Brain microvascular endothelial cell (primary cell): Measurements from ENCODE around the gene DGCR2.

Experiments
- DNase-seq: peaks from one replicate; pipeline ENCODE4 v3.0.0-alpha.2; 2020
- H3K27ac ChIP-seq: fragments of 250-450 bp; sonication (Bioruptor Pico); 2 replicates; pipeline ENCODE4 v1.5.1; 2020; ENCODE audit warnings: mild to moderate bottlenecking, moderate library complexity
- H3K27me3 ChIP-seq: fragments of 250-450 bp; sonication (Bioruptor Pico); replicated peaks from 2 replicates; pipeline ENCODE4 v1.5.1; 2020; ENCODE audit warnings: mild to moderate bottlenecking
- H3K36me3 ChIP-seq: fragments of 250-450 bp; sonication (Bioruptor Pico); replicated peaks from 2 replicates; pipeline ENCODE4 v1.5.1; 2020; ENCODE audit warnings: mild to moderate bottlenecking
- H3K4me3 ChIP-seq: 2 replicates; pipeline ENCODE4 v1.5.1; 2011; ENCODE audit warnings: low read depth, mild to moderate bottlenecking, control low read depth, low read length, moderate library complexity
- in situ Hi-C: cut with HindIII; loops from 2 replicates; pipeline ENCODE4 v1.10.0; 2017; ENCODE audit warnings: low sequenced_read_pairs, low pct_ligation_motif_present
- TF ChIP-seq, protein P1 (sequence below): IDR thresholded peaks from 2 replicates; pipeline ENCODE4 v1.5.1; 2011; ENCODE audit warnings: low read depth, mild to moderate bottlenecking, moderate library complexity, low read length, control low read depth, inconsistent platforms; ENCODE audit errors: missing control alignments

Gene DGCR2

GRCh38 chr22:19097518-19097917 is 24.7 kb downstream of the DGCR2 start:
- no peak for DNase-seq
- Histone ChIP-seq H3K27ac (no peak overlapping the region), H3K4me3 (no peak overlapping the region), H3K27me3 (no peaks in the 10 kb centered on the region), H3K36me3 (no peaks in the 10 kb centered on the region)
- in situ Hi-C loops = no loop called here
- TF ChIP-seq, protein P1, sequence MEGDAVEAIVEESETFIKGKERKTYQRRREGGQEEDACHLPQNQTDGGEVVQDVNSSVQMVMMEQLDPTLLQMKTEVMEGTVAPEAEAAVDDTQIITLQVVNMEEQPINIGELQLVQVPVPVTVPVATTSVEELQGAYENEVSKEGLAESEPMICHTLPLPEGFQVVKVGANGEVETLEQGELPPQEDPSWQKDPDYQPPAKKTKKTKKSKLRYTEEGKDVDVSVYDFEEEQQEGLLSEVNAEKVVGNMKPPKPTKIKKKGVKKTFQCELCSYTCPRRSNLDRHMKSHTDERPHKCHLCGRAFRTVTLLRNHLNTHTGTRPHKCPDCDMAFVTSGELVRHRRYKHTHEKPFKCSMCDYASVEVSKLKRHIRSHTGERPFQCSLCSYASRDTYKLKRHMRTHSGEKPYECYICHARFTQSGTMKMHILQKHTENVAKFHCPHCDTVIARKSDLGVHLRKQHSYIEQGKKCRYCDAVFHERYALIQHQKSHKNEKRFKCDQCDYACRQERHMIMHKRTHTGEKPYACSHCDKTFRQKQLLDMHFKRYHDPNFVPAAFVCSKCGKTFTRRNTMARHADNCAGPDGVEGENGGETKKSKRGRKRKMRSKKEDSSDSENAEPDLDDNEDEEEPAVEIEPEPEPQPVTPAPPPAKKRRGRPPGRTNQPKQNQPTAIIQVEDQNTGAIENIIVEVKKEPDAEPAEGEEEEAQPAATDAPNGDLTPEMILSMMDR = no peak

- TF ChIP-seq, protein P1 = no peak
- H3K27me3 ChIP-seq = no peaks in the 10 kb centered on the region
- no peak for DNase-seq
- H3K4me3 ChIP-seq = no peak overlapping the region
- in situ Hi-C loops = no loop called here
- H3K27ac ChIP-seq = no peak overlapping the region
- H3K36me3 ChIP-seq = no peaks in the 10 kb centered on the region
These were observed 25.7 kb downstream of the DGCR2 start for GRCh38 chr22:19096555-19096954.

DNA sequence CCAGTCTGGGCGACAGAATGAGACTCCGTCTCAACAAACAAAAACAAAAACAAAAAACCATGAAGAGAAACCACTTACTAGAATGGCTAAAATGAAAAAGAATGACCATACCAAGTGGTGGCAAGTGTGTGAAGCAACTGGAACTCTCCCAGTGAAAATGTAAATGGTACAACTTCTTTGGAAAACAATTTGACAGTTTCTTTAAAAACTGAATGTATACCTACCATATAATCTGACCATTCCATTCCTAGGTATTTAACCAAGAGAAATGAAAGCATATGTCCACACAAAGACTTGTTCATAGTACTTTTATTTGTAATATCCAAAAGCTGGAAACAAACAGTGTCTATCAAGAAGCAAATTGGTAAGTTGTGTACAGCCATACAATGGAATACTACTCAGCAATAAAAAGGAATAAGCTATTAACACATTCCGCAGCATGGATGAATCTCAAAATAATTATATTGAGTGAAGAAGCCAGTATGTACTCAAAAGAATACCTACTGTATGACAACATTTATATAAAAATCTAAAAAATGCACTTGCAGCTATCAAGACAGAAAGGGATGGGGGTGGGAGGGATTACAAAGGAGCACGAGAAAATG is 27.7 kb downstream of the DGCR2 start:
- Histone ChIP-seq H3K27me3 (no peaks in the 10 kb centered on the region), H3K4me3 (no peak overlapping the region), H3K27ac (no peak overlapping the region), H3K36me3 (no peaks in the 10 kb centered on the region)
- in situ Hi-C loops = no loop called here
- DNase-seq = no peak
- TF ChIP-seq, protein P1 = no peak

DNA sequence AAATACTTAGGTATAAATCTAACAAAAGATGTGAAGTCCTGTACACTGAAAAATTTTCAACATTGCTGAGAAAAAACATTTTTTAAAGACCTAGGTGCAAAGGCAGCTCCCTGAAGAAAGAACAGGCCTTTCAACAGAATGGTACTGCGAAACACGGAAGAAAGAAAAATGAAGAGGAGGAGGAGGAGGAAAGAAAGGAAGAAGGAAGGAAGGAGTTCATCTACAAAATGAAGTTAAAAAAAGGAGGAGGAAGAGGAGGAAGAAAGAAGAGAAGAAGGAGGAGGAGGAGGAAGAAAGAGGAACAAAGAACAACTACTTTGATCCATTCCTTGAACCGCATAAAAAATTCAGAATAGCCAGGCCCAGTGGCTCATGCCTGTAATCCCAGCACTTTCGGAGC is 29.5 kb downstream of the DGCR2 start:
- Histone ChIP-seq H3K27ac (no peak overlapping the region), H3K27me3 (no peaks in the 10 kb centered on the region), H3K4me3 (no peak overlapping the region), H3K36me3 (peaks cover 2% of the 10 kb centered on the region)
- in situ Hi-C loops = no loop called here
- TF ChIP-seq, protein P1 = no peak
- DNase-seq = no peak

DNA sequence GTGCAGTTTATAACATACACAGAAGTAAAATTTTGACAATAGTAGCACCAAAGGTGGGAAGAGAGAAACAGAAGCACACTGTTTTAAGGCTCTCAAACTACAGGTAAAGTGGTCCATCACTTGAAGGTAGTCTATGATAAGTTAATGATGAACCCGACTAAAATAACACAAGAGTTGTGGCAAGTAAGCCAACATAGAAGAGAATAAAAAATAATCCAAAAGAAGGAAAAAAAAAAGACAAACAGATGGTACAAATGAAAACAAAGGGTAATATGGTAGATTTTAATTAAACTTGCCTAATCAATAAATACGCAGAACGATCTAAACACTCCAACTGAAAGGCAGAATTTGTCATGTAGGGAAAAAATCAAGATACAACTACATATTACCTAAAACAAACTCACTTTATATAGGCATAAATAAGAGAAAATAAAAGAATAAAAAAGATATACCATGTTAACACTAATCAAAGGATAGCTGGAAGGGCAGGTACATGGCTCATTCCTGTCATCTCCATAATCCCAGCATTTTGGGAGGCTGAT is 31.6 kb downstream of the DGCR2 start:
- no peak overlapping the region for H3K27ac ChIP-seq
- in situ Hi-C loops = no loop called here
- H3K27me3 ChIP-seq = no peaks in the 10 kb centered on the region
- H3K4me3 ChIP-seq = no peak overlapping the region
- TF ChIP-seq, protein P1 = no peak
- H3K36me3 ChIP-seq = peaks cover 2% of the 10 kb centered on the region
- DNase-seq = no peak

DNA sequence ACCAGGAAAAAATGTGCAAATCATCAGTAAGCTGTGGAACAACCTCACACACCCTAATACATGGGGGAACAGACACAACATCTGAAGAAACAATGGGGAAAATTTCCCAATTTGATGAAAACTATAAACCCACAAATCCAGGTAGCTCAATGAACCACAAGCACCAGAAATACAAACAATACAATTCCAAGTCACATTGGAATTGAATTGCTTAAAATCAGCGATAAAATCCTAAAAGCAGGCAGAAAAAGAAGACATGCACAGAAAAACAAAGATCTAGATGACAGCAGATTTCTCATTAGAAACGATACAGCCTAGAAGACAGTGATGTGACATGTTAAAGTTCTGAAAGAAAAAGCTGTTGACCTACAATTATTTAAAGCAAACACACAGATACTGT is 32.0 kb downstream of the DGCR2 start:
- Histone ChIP-seq H3K27ac (no peak overlapping the region), H3K4me3 (no peak overlapping the region), H3K27me3 (no peaks in the 10 kb centered on the region), H3K36me3 (peaks cover 2% of the 10 kb centered on the region)
- no peak for DNase-seq
- in situ Hi-C loops = no loop called here
- TF ChIP-seq, protein P1 = no peak
